Neural cell (in vitro differentiated cells): ENCODE results near the gene MLPH.

ENCODE experiments used
- EP300 ChIP-seq: fragments of 450-650 bp; conservative IDR thresholded peaks from 2 replicates; pipeline ENCODE4 v1.6.1; 2014; ENCODE audit warnings: antibody characterized with exemption, mild to moderate bottlenecking, moderate library complexity; ENCODE audit not compliant: poor library complexity, severe bottlenecking
- EZH2 ChIP-seq: fragments of 200-600, 300-800 bp; shearing (Covaris generic), sonication (generic); IDR thresholded peaks from 2 replicates; pipeline ENCODE4 v1.6.1; 2014; ENCODE audit warnings: antibody characterized with exemption, low read length, borderline replicate concordance, mild to moderate bottlenecking; ENCODE audit not compliant: insufficient read depth, poor library complexity, severe bottlenecking
- POLR2AphosphoS5 ChIP-seq: IDR thresholded peaks from 2 replicates; pipeline ENCODE4 v1.6.1; 2012
- RAD21 ChIP-seq: fragments of 450-650 bp; conservative IDR thresholded peaks from 2 replicates; pipeline ENCODE4 v1.6.1; 2014; ENCODE audit warnings: antibody characterized with exemption, mild to moderate bottlenecking, moderate library complexity
- SMC3 ChIP-seq: fragments of 450-650 bp; conservative IDR thresholded peaks from 2 replicates; pipeline ENCODE4 v1.6.1; 2014; ENCODE audit warnings: antibody characterized with exemption, mild to moderate bottlenecking, moderate library complexity; ENCODE audit not compliant: poor library complexity
- TAF1 ChIP-seq: IDR thresholded peaks from 2 replicates; pipeline ENCODE4 v1.6.1; 2012; ENCODE audit warnings: low read depth
- TF ChIP-seq, protein P1 (sequence below): fragments of 450-650 bp; IDR thresholded peaks from 2 replicates; pipeline ENCODE4 v1.5.1; 2014; ENCODE audit warnings: antibody characterized with exemption, mild to moderate bottlenecking, moderate library complexity; ENCODE audit not compliant: poor library complexity, severe bottlenecking
- TF ChIP-seq, protein P2 (sequence below): IDR thresholded peaks from 2 replicates; pipeline ENCODE4 v1.6.1; 2012; ENCODE audit warnings: borderline replicate concordance

- TF ChIP-seq SMC3 = no peak
- TF ChIP-seq, protein P1, sequence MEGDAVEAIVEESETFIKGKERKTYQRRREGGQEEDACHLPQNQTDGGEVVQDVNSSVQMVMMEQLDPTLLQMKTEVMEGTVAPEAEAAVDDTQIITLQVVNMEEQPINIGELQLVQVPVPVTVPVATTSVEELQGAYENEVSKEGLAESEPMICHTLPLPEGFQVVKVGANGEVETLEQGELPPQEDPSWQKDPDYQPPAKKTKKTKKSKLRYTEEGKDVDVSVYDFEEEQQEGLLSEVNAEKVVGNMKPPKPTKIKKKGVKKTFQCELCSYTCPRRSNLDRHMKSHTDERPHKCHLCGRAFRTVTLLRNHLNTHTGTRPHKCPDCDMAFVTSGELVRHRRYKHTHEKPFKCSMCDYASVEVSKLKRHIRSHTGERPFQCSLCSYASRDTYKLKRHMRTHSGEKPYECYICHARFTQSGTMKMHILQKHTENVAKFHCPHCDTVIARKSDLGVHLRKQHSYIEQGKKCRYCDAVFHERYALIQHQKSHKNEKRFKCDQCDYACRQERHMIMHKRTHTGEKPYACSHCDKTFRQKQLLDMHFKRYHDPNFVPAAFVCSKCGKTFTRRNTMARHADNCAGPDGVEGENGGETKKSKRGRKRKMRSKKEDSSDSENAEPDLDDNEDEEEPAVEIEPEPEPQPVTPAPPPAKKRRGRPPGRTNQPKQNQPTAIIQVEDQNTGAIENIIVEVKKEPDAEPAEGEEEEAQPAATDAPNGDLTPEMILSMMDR = no peak
- no peak for TF ChIP-seq POLR2AphosphoS5
- no peak for TF ChIP-seq TAF1
- TF ChIP-seq EZH2 = no peak
- TF ChIP-seq EP300 = no peak
- TF ChIP-seq, protein P2, sequence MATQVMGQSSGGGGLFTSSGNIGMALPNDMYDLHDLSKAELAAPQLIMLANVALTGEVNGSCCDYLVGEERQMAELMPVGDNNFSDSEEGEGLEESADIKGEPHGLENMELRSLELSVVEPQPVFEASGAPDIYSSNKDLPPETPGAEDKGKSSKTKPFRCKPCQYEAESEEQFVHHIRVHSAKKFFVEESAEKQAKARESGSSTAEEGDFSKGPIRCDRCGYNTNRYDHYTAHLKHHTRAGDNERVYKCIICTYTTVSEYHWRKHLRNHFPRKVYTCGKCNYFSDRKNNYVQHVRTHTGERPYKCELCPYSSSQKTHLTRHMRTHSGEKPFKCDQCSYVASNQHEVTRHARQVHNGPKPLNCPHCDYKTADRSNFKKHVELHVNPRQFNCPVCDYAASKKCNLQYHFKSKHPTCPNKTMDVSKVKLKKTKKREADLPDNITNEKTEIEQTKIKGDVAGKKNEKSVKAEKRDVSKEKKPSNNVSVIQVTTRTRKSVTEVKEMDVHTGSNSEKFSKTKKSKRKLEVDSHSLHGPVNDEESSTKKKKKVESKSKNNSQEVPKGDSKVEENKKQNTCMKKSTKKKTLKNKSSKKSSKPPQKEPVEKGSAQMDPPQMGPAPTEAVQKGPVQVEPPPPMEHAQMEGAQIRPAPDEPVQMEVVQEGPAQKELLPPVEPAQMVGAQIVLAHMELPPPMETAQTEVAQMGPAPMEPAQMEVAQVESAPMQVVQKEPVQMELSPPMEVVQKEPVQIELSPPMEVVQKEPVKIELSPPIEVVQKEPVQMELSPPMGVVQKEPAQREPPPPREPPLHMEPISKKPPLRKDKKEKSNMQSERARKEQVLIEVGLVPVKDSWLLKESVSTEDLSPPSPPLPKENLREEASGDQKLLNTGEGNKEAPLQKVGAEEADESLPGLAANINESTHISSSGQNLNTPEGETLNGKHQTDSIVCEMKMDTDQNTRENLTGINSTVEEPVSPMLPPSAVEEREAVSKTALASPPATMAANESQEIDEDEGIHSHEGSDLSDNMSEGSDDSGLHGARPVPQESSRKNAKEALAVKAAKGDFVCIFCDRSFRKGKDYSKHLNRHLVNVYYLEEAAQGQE = no peak
- TF ChIP-seq RAD21 = no peak
Observed at GRCh38 chr2:237573721-237574415, 86.8 kb downstream of the MLPH start.
